ENCODE measurements around the gene SEMA3F. TPM values are rescaled to one million over a fixed set of nuclear protein-coding genes. Genes with fewer than 3 reads are reported as not detected.

Gene SEMA3F
- total and polyA plus RNA-seq, 2 of the 4 experiments (the other 2 are of a cell fraction), result 7.3 to 23.3 TPM

DNA sequence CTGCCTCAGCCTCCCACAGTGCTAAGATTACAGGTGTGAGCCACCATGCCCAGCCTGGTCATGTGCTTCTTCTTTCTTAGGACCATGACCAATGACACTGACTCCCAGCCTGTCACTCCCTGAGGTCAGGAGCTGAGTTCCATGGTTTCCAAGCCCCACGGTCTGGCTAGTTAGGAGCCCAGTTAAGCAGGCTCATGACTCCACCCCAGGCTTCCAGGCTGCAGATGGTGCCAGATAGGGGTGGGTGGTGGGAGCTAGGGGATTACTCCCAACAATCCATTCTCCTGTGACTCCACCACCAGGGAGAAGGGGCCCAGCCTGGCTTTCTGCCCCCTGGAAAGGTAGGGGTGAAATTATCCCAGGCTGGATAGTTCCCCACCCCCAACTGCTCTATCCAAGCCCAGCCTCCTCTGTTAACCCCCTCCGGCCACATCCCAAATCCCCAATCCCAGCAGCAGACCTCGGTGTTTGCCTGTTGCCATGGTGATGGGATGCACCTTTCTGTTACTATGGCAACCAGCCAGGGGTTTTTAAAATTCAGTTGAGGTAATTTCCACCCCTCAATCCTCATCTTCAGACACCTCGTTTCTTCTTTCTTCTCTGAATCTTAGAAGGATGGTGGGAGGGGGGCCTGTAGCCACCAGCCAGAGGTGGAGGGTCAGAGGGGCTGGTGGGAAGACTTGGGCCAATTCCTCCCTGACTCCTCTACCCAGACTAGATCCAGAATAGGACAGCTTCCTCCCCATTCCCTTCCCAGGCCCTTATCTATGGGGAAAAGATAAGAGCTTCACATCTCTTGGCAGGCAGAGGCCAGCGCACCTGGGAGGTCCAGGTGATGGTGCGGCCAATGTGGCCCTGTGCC, 22.5 kb upstream of the SEMA3F start:
- H4K8ac ChIP-seq (ENCODE audit: low read depth in 2 of 2, low read length in 2 of 2), result no peak overlapping the region
- no peak overlapping the region for H3K18ac ChIP-seq (ENCODE audit: low read depth, low read length)
- no peak overlapping the region for H3K14ac ChIP-seq (replicated peaks; ENCODE audit: low read depth, low read length)
- H2AK9ac ChIP-seq (replicated peaks; ENCODE audit: low read depth, low read length, poor library complexity), result no peak overlapping the region
- H3K4ac ChIP-seq (ENCODE audit: low read depth, low read length), result no peak overlapping the region
- WGBS, 2 experiments (ENCODE audit: extremely low coverage in 2 of 2, insufficient read length in 1 of 2), result 40% methylated on average over 1 of the region's 6 CpGs; no CpG with 5 or more reads in 1 of the 2 experiments
- peaks cover 14% of the 10 kb centered on the region; the same call in 1 of the 2 replicates for H3K27me3 ChIP-seq (ENCODE audit: control insufficient read depth, insufficient read depth, low read length)
- H2BK20ac ChIP-seq (ENCODE audit: low read depth, low read length), result no peak overlapping the region
- POLR2A ChIA-PET (ENCODE audit: unreplicated experiment), result no interaction called here
- dilution Hi-C loops (cut with HindIII; ENCODE audit: low sequenced_read_pairs, unreplicated experiment), result no loop called here
- no peak overlapping the region for H3K4me3 ChIP-seq (ENCODE audit: insufficient read depth, low read depth, low read length)
- no peaks in the 10 kb centered on the region for H3K4me1 ChIP-seq (ENCODE audit: control insufficient read depth, insufficient read depth, low read length)
- no peak overlapping the region for H2BK120ac ChIP-seq (ENCODE audit: low read depth, low read length)
- no peaks in the 10 kb centered on the region for H3K9me1 ChIP-seq (ENCODE audit: insufficient read depth, low read length)
- BruUV-seq (replicated peaks), result no TSS peak
- no peak overlapping the region for H4K5ac ChIP-seq (ENCODE audit: low read depth, low read length)
- no peak overlapping the region for H3K27ac ChIP-seq (ENCODE audit: insufficient read depth, low read length)
- TF ChIP-seq CHD1 (IDR thresholded peaks at IDR 0.05; ENCODE audit: low read depth, low read length) (no peak), MXI1 (IDR thresholded peaks at IDR 0.05; ENCODE audit: borderline replicate concordance, low read depth, low read length) (no peak), BHLHE40 (IDR thresholded peaks at IDR 0.05; ENCODE audit: low read depth, low read length) (no peak), RFX5 (IDR thresholded peaks at IDR 0.05; ENCODE audit: low read depth, low read length) (no peak), SMC3 (IDR thresholded peaks at IDR 0.05; ENCODE audit: low read depth, low read length) (no peak), MAZ (IDR thresholded peaks at IDR 0.05; ENCODE audit: borderline replicate concordance, low read depth, low read length) (no peak), RAD21 (IDR thresholded peaks at IDR 0.05; ENCODE audit: low read length) (no peak), NFE2L2 (IDR thresholded peaks at IDR 0.05; ENCODE audit: low read depth, low read length) (no peak), CEBPB (IDR thresholded peaks at IDR 0.05; ENCODE audit: low read depth, low read length) (no peak), RCOR1 (IDR thresholded peaks at IDR 0.05; ENCODE audit: insufficient replicate concordance, low read length) (no peak)
- TF ChIP-seq, protein P1, sequence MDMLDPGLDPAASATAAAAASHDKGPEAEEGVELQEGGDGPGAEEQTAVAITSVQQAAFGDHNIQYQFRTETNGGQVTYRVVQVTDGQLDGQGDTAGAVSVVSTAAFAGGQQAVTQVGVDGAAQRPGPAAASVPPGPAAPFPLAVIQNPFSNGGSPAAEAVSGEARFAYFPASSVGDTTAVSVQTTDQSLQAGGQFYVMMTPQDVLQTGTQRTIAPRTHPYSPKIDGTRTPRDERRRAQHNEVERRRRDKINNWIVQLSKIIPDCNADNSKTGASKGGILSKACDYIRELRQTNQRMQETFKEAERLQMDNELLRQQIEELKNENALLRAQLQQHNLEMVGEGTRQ (IDR thresholded peaks at IDR 0.05; ENCODE audit: low read depth, low read length), result no peak
- ATAC-seq (ENCODE audit: low read depth) (no peak), DNase-seq (no peak)
- H3K36me3 ChIP-seq (ENCODE audit: control insufficient read depth, insufficient read depth, low read length), result no peaks in the 10 kb centered on the region
- H2AK5ac ChIP-seq (ENCODE audit: low read depth, low read length), result no peak overlapping the region
- H3K9ac ChIP-seq (ENCODE audit: low read depth, low read length), result no peak overlapping the region
- no peaks in the 10 kb centered on the region for H3K79me1 ChIP-seq (ENCODE audit: low read depth in 1 of 2, low read length in 2 of 2)
- H4K91ac ChIP-seq (ENCODE audit: insufficient read depth, low read depth, low read length), result no peak overlapping the region
- H3K23ac ChIP-seq (ENCODE audit: low read depth, low read length), result no peak overlapping the region
- no peaks in the 10 kb centered on the region for H4K20me1 ChIP-seq (ENCODE audit: insufficient read depth, low read length)
- peak overlapping the region; percentile 35 for H2AFZ ChIP-seq (replicated peaks; ENCODE audit: low read length, poor library complexity)
- H3K4me2 ChIP-seq (ENCODE audit: low read depth, low read length), result no peak overlapping the region
- H2BK5ac ChIP-seq (ENCODE audit: low read depth, low read length, poor library complexity, severe bottlenecking), result no peak overlapping the region
- intact Hi-C loops (cut with micrococcal nuclease), result no loop called here
- H3K56ac ChIP-seq (ENCODE audit: extremely low read depth, insufficient read depth, low read length), result no peak overlapping the region
- no peak overlapping the region for H2BK15ac ChIP-seq (ENCODE audit: low read depth, low read length)
- no peaks in the 10 kb centered on the region for H3K9me3 ChIP-seq (ENCODE audit: control insufficient read depth, insufficient read depth, low read length)
- in situ Hi-C loops (cut with MboI; ENCODE audit: low sequenced_read_pairs), result no loop called here
- CTCF ChIA-PET, result no interaction called here
